Measurements from ENCODE around the gene LRRC4. TPM values are rescaled to one million over a fixed set of nuclear protein-coding genes. Genes with fewer than 3 reads are reported as not detected.

The LRRC4 gene
- total RNA-seq, 1 experiment from 2014 or later: 2.1 TPM

DNA sequence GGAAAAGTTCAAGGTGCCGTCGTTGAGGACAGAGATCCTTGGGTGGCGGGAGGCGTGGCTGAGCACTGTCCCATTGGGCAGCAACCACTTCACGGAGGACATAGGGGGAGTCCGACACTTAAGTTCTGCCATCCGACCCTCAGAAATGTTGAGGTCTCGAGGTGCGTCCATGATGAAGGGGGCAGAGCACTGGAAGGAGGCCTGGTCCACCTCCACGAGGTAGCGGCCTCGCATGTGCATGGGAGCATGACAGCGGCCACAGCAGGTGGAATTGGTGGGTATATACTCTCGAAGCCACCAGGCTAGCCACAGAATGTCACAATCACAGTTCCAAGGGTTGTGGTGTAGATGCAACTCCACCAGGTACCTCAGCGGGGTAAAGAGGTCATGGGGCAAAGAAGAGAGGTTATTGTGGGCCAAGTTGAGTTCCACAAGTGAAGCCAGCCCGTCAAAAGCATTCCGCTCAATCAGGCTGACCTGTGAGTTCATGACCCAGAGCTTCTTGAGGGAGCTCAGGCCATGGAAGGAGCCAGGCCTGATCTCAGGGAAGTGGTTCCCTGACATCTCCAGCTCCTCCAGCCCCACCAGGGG, 1.7 kb downstream of the LRRC4 start:
- Histone ChIP-seq H3K27me3 (no peaks in the 10 kb centered on the region), H3K4me1 (peaks cover 33% of the 10 kb centered on the region), H3K36me3 (peaks cover 5% of the 10 kb centered on the region), H3K4me3 (no peak overlapping the region), H3K9me3 (replicated peaks) (no peaks in the 10 kb centered on the region), H3K27ac (no peak overlapping the region)
- DNase-seq: no peak

DNA sequence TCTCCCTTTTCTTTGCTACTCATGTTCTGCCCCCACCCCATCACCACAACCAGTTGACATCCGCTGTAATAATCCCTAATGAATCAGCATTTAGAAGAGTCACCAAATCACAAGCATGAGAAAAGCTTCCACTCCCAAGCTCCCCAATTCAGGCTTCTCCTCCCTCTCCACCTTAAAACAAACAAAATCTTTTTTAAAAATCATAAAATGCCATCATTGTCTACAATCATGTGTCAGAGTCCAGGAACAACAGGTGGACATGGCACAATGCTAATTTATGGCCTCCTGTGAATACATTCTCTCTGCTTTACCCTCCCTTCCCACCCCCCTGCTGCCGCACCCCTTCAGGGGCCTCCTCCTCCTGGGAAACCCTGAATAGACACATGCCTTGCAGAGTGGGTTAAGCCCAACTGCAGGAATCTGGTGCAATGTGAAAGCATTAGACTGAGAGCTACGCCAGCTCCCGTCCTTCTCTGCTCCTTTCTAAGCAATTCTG, 3.7 kb downstream of the LRRC4 start:
- H3K36me3 ChIP-seq: peaks cover 5% of the 10 kb centered on the region
- DNase-seq: peak; percentile 87 to 89
- no peaks in the 10 kb centered on the region for H3K27me3 ChIP-seq
- H3K4me1 ChIP-seq: peaks cover 37% of the 10 kb centered on the region
- H3K4me3 ChIP-seq: peak overlapping the region; percentile 14; the same call in 1 of the 2 replicates
- H3K9me3 ChIP-seq (replicated peaks): no peaks in the 10 kb centered on the region
- H3K27ac ChIP-seq: peak overlapping the region; percentile 75

DNA sequence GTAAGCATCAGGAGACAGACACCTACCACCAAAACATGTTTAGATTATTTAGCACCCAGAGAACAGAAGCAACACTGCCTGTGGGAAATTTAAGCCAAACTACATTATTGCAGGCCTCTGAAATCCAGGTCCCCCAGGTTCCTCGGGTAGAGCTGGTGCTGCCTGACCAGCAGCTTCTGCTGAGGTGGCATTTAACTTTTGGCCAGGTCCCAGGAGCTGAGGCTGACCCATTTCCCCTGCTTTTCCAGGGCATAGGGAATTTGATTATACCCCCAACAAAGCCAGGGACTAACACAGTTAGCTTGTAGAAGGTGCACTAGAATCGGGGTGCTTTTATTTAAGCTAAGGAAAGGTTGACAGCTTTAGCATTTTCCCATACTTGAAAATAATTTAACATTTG, 4.7 kb downstream of the LRRC4 start:
- peaks cover 5% of the 10 kb centered on the region for H3K36me3 ChIP-seq
- no peaks in the 10 kb centered on the region for H3K27me3 ChIP-seq
- DNase-seq: no peak
- peak overlapping the region; percentile 75 for H3K27ac ChIP-seq
- H3K4me1 ChIP-seq: peaks cover 42% of the 10 kb centered on the region
- H3K4me3 ChIP-seq: no peak overlapping the region
- H3K9me3 ChIP-seq (replicated peaks): no peaks in the 10 kb centered on the region

DNA sequence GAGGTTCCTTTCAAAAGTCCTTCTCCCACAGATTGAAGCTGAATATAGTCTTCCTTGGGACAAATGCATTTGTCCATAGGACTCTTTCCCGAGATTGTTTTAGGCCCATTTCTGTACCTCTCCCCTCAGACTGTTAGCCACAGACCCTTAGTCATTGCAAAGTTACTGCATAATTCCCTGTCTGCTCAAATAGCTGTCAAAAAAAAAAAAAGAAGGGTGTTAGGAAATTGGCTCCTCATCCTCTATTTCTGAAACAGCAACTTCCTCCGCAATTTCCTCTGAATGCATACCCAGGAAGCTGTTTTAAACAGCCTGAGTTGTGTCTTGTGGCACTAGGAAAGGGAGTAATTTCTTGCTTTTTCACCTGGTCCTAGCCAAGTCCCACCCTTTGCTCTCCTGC, 5.4 kb downstream of the LRRC4 start:
- no peak for DNase-seq
- Histone ChIP-seq H3K4me3 (no peak overlapping the region), H3K4me1 (peaks cover 42% of the 10 kb centered on the region), H3K9me3 (replicated peaks) (no peaks in the 10 kb centered on the region), H3K36me3 (peaks cover 5% of the 10 kb centered on the region), H3K27ac (no peak overlapping the region), H3K27me3 (no peaks in the 10 kb centered on the region)

DNA sequence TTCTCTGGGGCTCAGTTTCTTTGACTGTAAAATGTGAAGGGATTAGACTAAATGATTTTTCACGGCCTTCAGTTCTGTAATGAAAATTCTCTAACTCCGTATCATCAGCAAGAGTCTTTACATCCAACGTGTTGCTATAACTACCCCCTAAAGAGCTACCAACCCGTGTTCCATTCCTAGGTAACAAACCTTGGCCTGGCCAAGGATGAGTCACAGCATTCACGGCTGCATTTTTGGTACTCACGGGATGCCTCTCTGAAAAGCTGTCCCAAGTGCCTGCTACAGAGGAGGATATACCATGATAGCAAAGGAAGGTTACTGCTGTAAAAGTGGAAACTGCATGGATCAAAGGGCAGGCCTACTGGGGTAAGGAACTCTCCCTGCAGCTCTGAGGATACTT, 5.9 kb downstream of the LRRC4 start:
- Histone ChIP-seq H3K36me3 (peaks cover 7% of the 10 kb centered on the region), H3K4me1 (peaks cover 42% of the 10 kb centered on the region), H3K27me3 (no peaks in the 10 kb centered on the region), H3K27ac (no peak overlapping the region), H3K9me3 (replicated peaks) (no peaks in the 10 kb centered on the region), H3K4me3 (no peak overlapping the region)
- DNase-seq: no peak

DNA sequence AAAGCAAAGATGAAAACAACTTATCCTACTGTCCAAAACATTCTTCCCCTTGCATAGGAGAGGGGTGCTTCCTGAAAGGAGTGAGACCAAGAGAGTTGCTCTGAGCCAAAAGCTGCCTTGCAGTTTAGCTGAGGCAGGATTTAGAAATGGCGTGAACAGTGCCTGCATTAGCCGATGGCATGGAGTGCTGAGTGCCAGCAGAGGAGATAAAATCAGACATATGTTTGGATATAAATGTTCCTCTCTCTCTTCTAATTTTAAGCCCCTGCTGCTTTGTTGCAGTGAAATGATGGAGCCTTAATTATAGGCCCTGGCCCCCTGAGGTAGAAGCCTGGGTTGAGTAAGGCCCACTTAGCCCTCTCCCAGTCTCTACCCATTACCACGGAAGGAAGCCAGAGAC, 7.1 kb downstream of the LRRC4 start:
- DNase-seq: no peak
- Histone ChIP-seq H3K9me3 (replicated peaks) (no peaks in the 10 kb centered on the region), H3K4me1 (peaks cover 42% of the 10 kb centered on the region), H3K27me3 (no peaks in the 10 kb centered on the region), H3K4me3 (no peak overlapping the region), H3K27ac (no peak overlapping the region), H3K36me3 (peaks cover 6% of the 10 kb centered on the region)

DNA sequence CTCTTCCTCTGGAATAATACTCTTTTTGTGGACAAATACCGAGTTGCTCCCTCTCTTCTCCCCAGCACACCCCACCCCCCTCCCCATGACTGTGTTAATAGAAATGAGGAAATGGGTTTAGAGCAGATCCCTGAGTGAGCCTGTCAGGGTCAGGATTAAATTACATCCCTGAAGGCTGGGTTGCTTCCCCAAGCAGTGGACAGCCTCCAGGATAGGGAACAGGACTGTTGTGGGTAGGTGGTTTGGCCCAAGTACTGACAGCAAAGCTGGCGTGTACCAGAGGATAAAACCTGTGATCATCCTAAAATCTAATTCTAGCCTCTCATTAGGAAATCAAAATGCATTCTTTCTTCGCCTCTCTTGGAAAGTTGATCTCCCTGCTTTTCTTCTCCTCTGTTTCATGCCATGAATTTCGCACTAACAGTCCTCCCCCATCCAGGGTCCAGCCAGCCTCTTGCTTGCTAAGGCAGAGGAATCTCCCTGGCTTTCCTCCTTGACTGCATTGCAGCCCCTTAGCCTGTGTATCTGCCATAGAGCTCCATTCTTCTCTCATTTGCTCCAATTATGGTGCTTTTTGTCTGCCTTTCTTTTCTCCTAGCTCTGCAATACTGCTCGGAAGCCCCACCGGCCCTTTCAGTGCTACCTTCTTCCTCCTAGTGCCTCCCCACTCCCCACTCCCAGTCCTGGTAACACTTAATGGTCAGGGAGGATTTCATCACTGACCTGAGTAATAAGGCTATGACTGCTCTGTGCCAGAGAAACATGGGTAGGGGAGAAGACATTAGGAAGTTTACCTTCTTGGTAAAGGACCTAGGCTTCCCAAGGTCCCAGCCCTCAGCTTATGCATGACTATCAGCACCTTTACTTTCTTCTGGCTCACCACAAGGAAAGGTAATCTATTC, 8.4 kb downstream of the LRRC4 start:
- peak; percentile 38 to 58 for DNase-seq
- peaks cover 2% of the 10 kb centered on the region; the same call in 1 of the 2 replicates for H3K36me3 ChIP-seq
- peaks cover 32% of the 10 kb centered on the region for H3K4me1 ChIP-seq
- no peaks in the 10 kb centered on the region for H3K9me3 ChIP-seq (replicated peaks)
- no peak overlapping the region for H3K4me3 ChIP-seq
- H3K27me3 ChIP-seq: no peaks in the 10 kb centered on the region
- H3K27ac ChIP-seq: no peak overlapping the region; the same call in 1 of the 2 replicates

DNA sequence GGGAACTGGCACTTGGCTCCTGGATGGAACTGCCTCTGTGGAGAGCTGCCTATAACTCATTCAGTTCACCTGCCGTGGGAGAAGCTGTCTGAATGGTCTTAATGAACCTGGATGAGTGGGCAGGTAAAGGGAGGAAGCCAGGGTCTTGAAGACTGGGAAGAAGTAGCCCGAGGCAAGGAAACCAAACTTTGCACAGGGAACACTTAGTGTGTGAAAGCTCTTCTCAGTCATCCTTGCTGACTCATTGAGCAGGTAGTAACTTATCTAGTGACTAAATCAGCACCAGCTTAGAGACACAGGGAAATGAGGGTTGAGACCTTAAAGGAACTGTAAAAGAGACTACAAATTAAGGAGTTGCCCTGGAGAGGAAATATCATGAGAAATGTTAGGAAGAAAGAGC, 9.9 kb downstream of the LRRC4 start:
- H3K27me3 ChIP-seq: no peaks in the 10 kb centered on the region
- DNase-seq: no peak
- H3K9me3 ChIP-seq (replicated peaks): no peaks in the 10 kb centered on the region
- H3K4me3 ChIP-seq: no peak overlapping the region
- H3K27ac ChIP-seq: no peak overlapping the region
- peaks cover 17% of the 10 kb centered on the region for H3K4me1 ChIP-seq
- 0 out of 2 replicates have a peak, but pooled peaks cover 2% of the 10 kb centered on the region for H3K36me3 ChIP-seq

DNA sequence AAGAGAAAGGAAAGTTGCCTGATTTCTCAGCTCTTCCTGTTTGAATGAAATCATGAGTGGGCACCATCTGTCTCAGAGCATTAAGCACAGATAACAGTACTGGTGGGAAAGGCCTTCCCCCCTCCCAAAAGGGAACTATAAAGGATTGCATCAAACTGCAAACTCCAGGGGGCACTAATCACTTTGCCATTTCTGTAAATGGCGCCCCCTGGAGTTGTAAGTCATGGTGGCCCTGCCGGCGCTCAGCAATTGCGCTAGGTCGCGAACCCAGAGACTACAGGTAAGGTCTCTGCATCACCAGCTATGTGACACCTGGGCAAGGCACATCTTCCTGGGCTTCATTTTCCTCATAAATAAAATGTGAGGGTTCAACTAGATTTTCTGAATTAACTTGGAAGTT, 11.1 kb downstream of the LRRC4 start:
- Histone ChIP-seq H3K4me3 (no peak overlapping the region), H3K27ac (no peak overlapping the region), H3K9me3 (replicated peaks) (no peaks in the 10 kb centered on the region), H3K36me3 (0 out of 2 replicates have a peak, but pooled peaks cover 2% of the 10 kb centered on the region), H3K27me3 (no peaks in the 10 kb centered on the region), H3K4me1 (peaks cover 13% of the 10 kb centered on the region)
- DNase-seq: no peak

DNA sequence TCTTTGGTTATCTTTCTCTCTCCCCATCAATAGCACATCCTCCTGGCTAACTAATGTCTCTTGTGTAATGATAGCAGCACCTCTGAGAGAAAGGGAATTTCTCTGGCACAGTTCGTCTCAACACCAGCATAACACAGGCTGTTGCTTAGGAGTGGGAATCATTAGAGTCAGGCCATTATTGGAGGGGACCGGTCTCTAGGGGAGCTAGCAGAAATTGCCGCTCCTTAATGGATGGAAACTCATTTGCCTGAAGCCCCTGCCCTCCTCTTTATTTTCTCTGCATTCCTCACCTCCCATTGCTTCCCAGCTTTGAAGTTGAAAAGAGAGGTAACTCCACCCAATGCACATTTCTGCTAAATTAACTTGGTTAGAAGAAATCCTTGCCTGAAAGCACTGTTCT, 11.9 kb downstream of the LRRC4 start:
- Histone ChIP-seq H3K36me3 (peaks cover 2% of the 10 kb centered on the region; the same call in 1 of the 2 replicates), H3K9me3 (replicated peaks) (no peaks in the 10 kb centered on the region), H3K27me3 (no peaks in the 10 kb centered on the region), H3K27ac (no peak overlapping the region), H3K4me1 (peaks cover 13% of the 10 kb centered on the region), H3K4me3 (no peak overlapping the region)
- DNase-seq: no peak

DNA sequence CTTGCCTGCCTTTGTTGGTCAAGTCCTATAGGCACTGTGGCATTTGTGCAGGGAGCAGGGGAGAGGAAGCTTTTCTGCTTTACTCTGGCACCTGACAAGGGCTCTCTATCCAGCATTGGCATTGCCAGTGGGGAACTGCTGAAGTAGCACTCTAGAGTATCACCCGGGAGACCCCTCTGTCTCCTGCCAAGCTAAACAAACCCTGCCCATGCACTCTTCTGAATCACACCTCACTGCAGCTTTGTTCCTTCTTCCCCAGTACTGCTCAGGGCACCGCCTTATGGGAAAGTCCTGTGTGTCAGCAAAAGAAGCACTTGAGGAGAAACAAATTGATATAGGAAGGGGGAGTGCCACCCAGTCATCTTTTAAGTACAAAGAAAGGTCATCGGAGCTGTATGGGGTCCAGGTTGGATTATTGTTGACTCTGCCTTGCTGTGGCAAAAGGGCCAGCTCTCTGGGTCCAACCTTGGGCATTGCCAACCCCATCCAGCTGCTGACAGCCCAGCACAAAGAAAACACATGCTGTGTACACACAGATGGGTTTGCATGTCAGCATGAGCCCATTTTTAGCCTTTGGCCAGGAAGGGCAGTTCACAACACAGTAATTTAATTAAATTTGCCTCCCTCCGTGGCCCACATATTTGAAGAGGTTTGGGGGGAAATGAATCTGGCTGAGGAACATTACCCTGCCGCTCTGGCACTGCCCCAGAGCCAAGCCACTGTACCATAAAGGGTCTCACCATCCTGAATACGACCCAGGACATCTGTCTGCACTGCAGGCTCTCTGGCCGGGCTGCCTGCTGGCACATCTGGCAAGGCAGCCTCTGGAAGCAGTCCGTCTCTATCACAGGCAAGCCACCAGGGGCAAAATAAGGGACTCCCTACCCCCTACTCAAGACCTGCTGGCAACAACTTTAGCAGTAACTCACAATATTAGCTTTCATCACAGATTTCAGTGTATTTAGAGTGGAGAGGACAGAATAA, 13.1 kb downstream of the LRRC4 start:
- Histone ChIP-seq H3K4me3 (no peak overlapping the region), H3K9me3 (replicated peaks) (no peaks in the 10 kb centered on the region), H3K36me3 (peaks cover 2% of the 10 kb centered on the region; the same call in 1 of the 2 replicates), H3K4me1 (peaks cover 11% of the 10 kb centered on the region), H3K27me3 (no peaks in the 10 kb centered on the region), H3K27ac (no peak overlapping the region)
- DNase-seq: no peak

DNA sequence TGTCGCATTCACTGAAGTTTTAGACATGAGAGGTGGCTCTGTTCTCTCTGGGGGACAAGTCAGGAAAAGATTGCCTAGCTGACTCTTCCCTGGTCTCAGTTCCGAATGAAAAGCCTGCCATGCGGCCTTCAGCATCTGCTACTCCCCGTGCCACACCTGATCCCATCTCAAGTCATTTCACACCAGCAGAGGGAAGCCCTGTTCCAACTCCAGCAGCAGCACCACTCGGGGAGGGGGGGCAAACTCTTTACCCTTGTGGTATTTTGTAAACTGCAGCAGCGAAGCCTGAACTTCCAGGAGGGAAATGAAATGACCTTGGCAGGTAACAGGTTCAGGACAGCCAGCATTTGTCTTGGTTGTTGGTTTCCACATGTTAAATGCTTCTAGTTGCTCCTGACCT, 13.8 kb downstream of the LRRC4 start:
- H3K36me3 ChIP-seq: peaks cover 2% of the 10 kb centered on the region; the same call in 1 of the 2 replicates
- no peak for DNase-seq
- peaks cover 4% of the 10 kb centered on the region for H3K4me1 ChIP-seq
- H3K4me3 ChIP-seq: no peak overlapping the region
- H3K27me3 ChIP-seq: no peaks in the 10 kb centered on the region
- no peaks in the 10 kb centered on the region for H3K9me3 ChIP-seq (replicated peaks)
- H3K27ac ChIP-seq: no peak overlapping the region

DNA sequence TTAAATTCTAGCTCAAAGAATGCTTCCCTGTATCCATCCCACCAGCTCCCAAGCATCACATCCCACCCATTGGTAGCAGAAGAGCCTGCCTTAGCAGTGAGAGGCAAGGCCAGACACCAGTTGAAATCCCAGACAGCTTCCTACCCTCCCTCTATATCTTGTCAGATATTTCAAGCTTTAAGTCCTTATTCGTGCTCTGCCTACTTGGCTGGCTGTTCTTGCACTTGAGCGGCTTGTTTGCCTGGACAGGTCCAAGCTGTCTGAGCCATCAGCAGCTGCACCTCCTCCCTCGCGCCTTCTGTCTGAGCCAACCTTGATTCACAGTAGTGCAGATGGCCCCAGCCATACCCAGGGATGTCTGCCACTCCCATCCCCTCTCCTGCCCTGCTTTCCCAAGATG, 16.4 kb downstream of the LRRC4 start:
- no peaks in the 10 kb centered on the region; the same call in 1 of the 2 replicates for H3K36me3 ChIP-seq
- H3K27me3 ChIP-seq: no peaks in the 10 kb centered on the region
- no peak for DNase-seq
- H3K4me1 ChIP-seq: no peaks in the 10 kb centered on the region
- no peak overlapping the region for H3K27ac ChIP-seq
- H3K9me3 ChIP-seq (replicated peaks): no peaks in the 10 kb centered on the region
- no peak overlapping the region for H3K4me3 ChIP-seq

DNA sequence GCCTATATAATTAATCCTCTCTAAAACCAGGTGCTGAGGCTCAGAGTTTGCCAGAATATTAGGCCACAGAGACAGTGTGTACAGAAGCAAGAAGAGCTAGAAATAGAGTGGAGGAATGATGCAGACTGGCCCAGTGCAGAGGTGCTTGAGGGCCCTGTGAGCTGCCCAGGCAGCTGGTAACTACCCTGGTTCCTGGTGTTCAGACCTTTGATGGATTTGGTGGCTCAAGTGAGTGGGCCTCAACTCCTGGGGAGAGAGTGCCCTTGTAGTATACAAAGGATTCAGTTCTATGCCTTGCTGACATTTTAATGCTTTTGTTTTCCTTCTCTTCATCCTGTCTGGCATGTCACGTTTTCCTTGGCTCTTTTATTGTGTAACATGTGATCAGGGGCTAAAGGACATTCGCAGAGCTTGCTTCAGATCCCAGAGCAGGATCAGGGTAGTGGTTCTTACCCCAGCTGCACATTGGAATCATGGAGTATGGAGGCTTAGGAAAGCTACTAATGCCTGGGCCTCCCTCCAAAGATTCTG, 20.0 kb downstream of the LRRC4 start:
- Histone ChIP-seq H3K36me3 (no peaks in the 10 kb centered on the region; the same call in 1 of the 2 replicates), H3K4me3 (no peak overlapping the region), H3K27ac (no peak overlapping the region), H3K4me1 (no peaks in the 10 kb centered on the region), H3K9me3 (replicated peaks) (no peaks in the 10 kb centered on the region), H3K27me3 (no peaks in the 10 kb centered on the region)
- no peak for DNase-seq

All from SJCRH30 (cell line).